Measurements from ENCODE around the gene CPD. TPM values are rescaled to one million over a fixed set of nuclear protein-coding genes. Genes with fewer than 3 reads are reported as not detected.

The CPD gene
- total and polyA plus RNA-seq, 4 donors: 19.1 to 139 (median 58.8) TPM

- peaks cover 0 to 3% (median 0%) of the 10 kb centered on the region in 4 donors for H3K4me1 ChIP-seq (ENCODE audit: control insufficient read depth in 4 of 4, insufficient read depth in 4 of 4, low read length in 3 of 4)
- H3K27me3 ChIP-seq (ENCODE audit: control insufficient read depth in 4 of 4, insufficient read depth in 4 of 4, low read length in 3 of 4): no peaks in the 10 kb centered on the region
- 98% methylated on average over 35 of the region's 35 CpGs for WGBS
- H3K4me3 ChIP-seq (ENCODE audit: low read depth in 1 of 3, low read length in 3 of 3): no peak overlapping the region
- DNase-seq (ENCODE audit: low spot score): no peak
- H3K9ac ChIP-seq (ENCODE audit: low read depth in 1 of 2, low read length in 2 of 2): no peak overlapping the region
- H3K36me3 ChIP-seq (ENCODE audit: control insufficient read depth in 4 of 4, insufficient read depth in 3 of 4, low read depth in 1 of 4, low read length in 3 of 4): peaks cover 4 to 15% (median 8%) of the 10 kb centered on the region in 4 donors
- no peak overlapping the region for H3K27ac ChIP-seq (ENCODE audit: low read depth in 1 of 2, low read length in 2 of 2)
- no peak for TF ChIP-seq RAD21 (IDR thresholded peaks at IDR 0.05)
- no peak for TF ChIP-seq FOXA1 (IDR thresholded peaks at IDR 0.05)
- TF ChIP-seq HNF4A (conservative IDR thresholded peaks at IDR 0.05): no peak
- no peak for TF ChIP-seq ZBTB33 (IDR thresholded peaks at IDR 0.05)
- no peak for TF ChIP-seq SP1 (IDR thresholded peaks at IDR 0.05)
- no peak for TF ChIP-seq FOXA2 (IDR thresholded peaks at IDR 0.05)
- no peak for TF ChIP-seq TAF1 (conservative IDR thresholded peaks at IDR 0.05)
- TF ChIP-seq EGR1 (IDR thresholded peaks at IDR 0.05; ENCODE audit: low read depth in 2 of 2): no peak
- TF ChIP-seq HNF4G (IDR thresholded peaks at IDR 0.05): no peak
- no peak for TF ChIP-seq JUND (IDR thresholded peaks at IDR 0.05)
- TF ChIP-seq GABPA (IDR thresholded peaks at IDR 0.05 in 1 of 2, conservative IDR thresholded peaks at IDR 0.05 in 1 of 2): no peak
- no peak for TF ChIP-seq ATF3 (IDR thresholded peaks at IDR 0.05)
- no peak for TF ChIP-seq REST (IDR thresholded peaks at IDR 0.05)
- TF ChIP-seq YY1 (IDR thresholded peaks at IDR 0.05): no peak
- no peak for TF ChIP-seq NR2F2 (IDR thresholded peaks at IDR 0.05)
- TF ChIP-seq CTCF (IDR thresholded peaks at IDR 0.05; ENCODE audit: low read depth, low read length, missing input control): no peak
- no peak for TF ChIP-seq MAX (IDR thresholded peaks at IDR 0.05)
- TF ChIP-seq RXRA (IDR thresholded peaks at IDR 0.05): no peak
- H3K9me3 ChIP-seq (ENCODE audit: control insufficient read depth in 4 of 4, low read length in 3 of 4): no peaks in the 10 kb centered on the region
Measured at GRCh38 chr17:30388321-30389179, 9.8 kb downstream of the CPD start.
